Large intestine (tissue), 3 donors: ENCODE measurements around the gene ADH4. TPM values are rescaled to one million over a fixed set of nuclear protein-coding genes. Genes with fewer than 3 reads are reported as not detected.
"Not testable (repeated sequence)": the region's sequence is repeated elsewhere in the genome, so short reads cannot be mapped to it uniquely, and the experiment has no call there.

Source experiments
- DNase-seq, 2 donors: peaks; one replicate each; pipeline versions ENCODE4 v3.0.0 to v3.0.0-alpha.2; 2013
- H3K27ac ChIP-seq: one replicate; pipeline ENCODE4 v1.5.1; 2013; ENCODE audit warnings: low read length
- H3K27me3 ChIP-seq: 2 replicates; pipeline ENCODE4 v1.6.1; 2013; ENCODE audit warnings: low read length; ENCODE audit not compliant: control insufficient read depth, insufficient read depth
- H3K36me3 ChIP-seq: 2 replicates; pipeline ENCODE4 v1.6.1; 2013; ENCODE audit warnings: low read length; ENCODE audit not compliant: control insufficient read depth, insufficient read depth
- H3K4me1 ChIP-seq: one replicate; pipeline ENCODE4 v1.6.1; 2013; ENCODE audit warnings: low read length; ENCODE audit not compliant: control insufficient read depth, insufficient read depth
- H3K4me3 ChIP-seq: one replicate; pipeline ENCODE4 v1.5.1; 2013; ENCODE audit warnings: low read length
- H3K9me3 ChIP-seq: one replicate; pipeline ENCODE4 v1.6.1; 2013; ENCODE audit warnings: mild to moderate bottlenecking, low read depth, low read length, moderate library complexity; ENCODE audit not compliant: control insufficient read depth
- WGBS: methylation state at CpG from one replicate; pipeline ENCODE4 v1.1.5; 2013; ENCODE audit warnings: low lambda C conversion rate; ENCODE audit not compliant: insufficient coverage; 5-methylcytosine and 5-hydroxymethylcytosine counted together
- polyA plus RNA-seq: library from polyadenylated mRNA; unstranded; fragments of 120-200 nt; gene quantifications from one replicate; pipeline ENCODE4 v1.2.1, GENCODE V29; 2013

Gene ADH4
- polyA plus RNA-seq, 1 donor = 14.4 TPM

DNA sequence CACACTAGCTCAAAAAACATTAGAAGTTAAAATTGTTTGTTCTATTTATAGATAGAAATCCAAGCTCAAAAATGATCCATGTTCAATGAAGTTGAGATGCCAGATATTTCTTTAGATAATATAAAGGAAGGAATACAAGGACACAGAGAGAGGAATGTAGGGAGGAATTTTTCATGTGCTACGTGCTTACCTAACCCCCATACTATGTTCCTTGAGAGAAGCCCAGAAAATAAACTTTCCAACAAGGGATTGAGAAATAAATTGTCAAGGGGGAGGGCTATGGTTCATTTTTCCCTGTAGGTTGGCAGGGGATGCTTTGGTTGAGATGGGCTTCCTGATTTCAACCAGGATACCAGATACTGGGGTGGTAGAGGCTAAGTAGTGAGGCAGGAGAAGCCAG lies 39.9 kb downstream of the ADH4 start:
- Histone ChIP-seq H3K27me3 (no peaks in the 10 kb centered on the region), H3K9me3 (no peaks in the 10 kb centered on the region), H3K27ac (no peak overlapping the region), H3K36me3 (no peaks in the 10 kb centered on the region), H3K4me3 (no peak overlapping the region), H3K4me1 (no peaks in the 10 kb centered on the region)
- DNase-seq = no peak
- WGBS = 100% methylated on average over 1 of the region's 1 CpG

DNA sequence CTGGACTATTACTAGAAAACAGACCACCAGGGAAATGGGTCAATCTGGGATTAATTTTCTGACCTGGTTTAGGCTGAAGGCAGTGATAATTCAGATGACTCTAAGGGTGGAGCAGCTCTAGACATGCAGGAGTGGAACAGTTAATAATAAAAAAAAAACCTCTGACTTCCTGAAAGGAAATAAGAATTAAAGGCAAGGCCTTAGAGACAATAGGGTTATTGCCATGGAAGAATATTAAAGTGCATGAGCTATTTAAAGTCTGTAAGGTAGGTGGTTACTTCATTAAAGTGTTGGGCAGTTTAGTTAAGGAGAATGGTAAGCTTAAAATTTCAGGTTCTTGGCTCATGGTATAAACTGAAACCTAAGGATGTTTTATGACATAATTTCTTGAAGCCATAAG lies 40.9 kb downstream of the ADH4 start:
- Histone ChIP-seq H3K27me3 (no peaks in the 10 kb centered on the region), H3K27ac (no peak overlapping the region), H3K9me3 (no peaks in the 10 kb centered on the region), H3K36me3 (no peaks in the 10 kb centered on the region), H3K4me1 (no peaks in the 10 kb centered on the region), H3K4me3 (no peak overlapping the region)
- no peak for DNase-seq

DNA sequence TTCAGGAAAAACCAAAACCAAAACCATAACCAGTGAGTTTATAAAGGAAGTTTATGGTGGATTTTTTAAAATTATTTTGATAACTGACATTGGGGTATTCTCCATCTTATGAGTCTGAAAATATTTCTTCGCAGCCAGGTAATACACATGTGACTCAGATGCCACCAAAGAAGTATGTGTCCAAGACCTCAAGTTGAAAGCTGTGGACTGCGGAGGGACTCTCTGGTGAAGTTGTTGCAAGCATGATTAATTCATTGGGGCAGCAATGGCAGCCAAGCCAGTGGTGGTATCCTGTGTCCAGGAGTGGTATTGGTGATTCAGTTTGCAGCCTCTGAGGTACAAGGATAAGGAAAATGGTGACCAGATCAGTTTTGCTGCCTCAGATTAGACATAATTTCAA lies 41.5 kb downstream of the ADH4 start:
- Histone ChIP-seq H3K4me3 (no peak overlapping the region), H3K4me1 (no peaks in the 10 kb centered on the region)
- no CpG with 5 or more reads among the region's 2 CpGs for whole genome bisulfite sequencing

DNA sequence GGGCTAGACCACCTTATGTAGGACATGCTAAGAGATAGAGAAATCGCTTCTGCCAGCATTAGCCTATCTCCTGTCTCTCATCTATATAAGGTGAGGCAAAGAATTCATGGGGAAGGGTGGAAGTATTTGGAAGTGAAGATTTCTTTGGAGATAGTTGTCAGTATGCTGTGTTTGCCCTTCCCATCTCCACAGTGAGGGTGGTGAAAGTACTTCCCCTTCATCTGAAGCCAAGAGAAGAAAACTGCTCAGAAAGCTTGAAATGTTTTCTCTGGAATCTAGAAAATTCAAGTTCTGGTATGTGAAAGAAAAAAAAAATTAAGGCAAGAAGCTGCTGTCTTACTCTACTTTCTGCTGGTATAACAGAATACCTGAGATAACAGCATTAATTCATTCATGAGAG lies 43.2 kb downstream of the ADH4 start:
- no peak for DNase-seq
- H3K27ac ChIP-seq = no peak overlapping the region
- H3K36me3 ChIP-seq = no peaks in the 10 kb centered on the region
- H3K4me1 ChIP-seq = no peaks in the 10 kb centered on the region
- H3K27me3 ChIP-seq = no peaks in the 10 kb centered on the region
- no peaks in the 10 kb centered on the region for H3K9me3 ChIP-seq
- WGBS = no CpG with 5 or more reads among the region's 1 CpG
- no peak overlapping the region for H3K4me3 ChIP-seq

More for the DNA sequence above, 41.5 kb downstream of the ADH4 start:
- Histone ChIP-seq H3K36me3 (no peaks in the 10 kb centered on the region), H3K27ac (no peak overlapping the region), H3K9me3 (no peaks in the 10 kb centered on the region), H3K27me3 (no peaks in the 10 kb centered on the region)
- no peak for DNase-seq

DNA sequence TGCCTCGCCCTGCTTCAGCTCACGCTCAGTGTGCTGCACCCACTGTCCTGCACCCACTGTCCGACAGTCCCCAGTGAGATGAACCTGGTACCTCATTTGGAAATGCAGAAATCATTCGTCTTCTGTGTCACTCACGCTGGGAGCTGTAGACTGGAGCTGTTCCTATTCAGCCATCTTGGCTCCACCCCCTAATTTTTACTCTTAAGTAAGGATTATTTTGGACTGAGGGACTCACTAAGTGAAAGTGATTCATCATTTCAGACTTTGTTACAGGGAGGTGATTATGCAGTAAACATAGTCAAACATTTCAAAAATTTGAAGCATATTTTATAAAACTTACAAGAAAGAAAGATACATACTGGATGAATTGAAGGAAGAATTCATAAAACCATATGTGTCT lies 44.3 kb downstream of the ADH4 start:
- H3K4me1 ChIP-seq, H3K9me3 ChIP-seq, H3K36me3 ChIP-seq, H3K4me3 ChIP-seq, H3K27me3 ChIP-seq, H3K27ac ChIP-seq, DNase-seq: not testable (repeated sequence)
- no CpG with 5 or more reads among the region's 5 CpGs for WGBS

DNA sequence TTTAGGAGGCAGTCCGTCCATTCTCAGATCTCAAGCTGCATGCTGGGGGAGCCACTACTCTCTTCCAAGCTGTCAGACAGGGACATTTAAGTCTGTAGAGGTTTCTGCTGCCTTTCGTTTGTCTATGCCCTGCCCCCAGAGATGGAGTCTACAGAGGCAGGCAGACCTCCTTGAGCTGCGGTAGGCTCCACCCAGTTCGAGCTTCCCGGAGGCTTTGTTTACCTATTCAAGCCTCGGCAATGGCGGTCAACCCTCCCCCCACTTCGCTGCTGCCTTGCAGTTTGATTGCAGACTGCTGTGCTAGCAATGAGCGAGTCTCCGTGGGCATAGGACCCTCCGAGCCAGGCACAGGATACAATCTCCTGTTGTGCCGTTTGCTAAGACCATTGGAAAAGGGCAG lies 44.8 kb downstream of the ADH4 start:
- H3K27ac ChIP-seq = no peak overlapping the region
- no peak for DNase-seq
- no peaks in the 10 kb centered on the region for H3K27me3 ChIP-seq
- H3K4me1 ChIP-seq = no peaks in the 10 kb centered on the region
- no CpG with 5 or more reads among the region's 12 CpGs for WGBS
- H3K9me3 ChIP-seq = no peaks in the 10 kb centered on the region
- no peak overlapping the region for H3K4me3 ChIP-seq
- H3K36me3 ChIP-seq = no peaks in the 10 kb centered on the region

DNA sequence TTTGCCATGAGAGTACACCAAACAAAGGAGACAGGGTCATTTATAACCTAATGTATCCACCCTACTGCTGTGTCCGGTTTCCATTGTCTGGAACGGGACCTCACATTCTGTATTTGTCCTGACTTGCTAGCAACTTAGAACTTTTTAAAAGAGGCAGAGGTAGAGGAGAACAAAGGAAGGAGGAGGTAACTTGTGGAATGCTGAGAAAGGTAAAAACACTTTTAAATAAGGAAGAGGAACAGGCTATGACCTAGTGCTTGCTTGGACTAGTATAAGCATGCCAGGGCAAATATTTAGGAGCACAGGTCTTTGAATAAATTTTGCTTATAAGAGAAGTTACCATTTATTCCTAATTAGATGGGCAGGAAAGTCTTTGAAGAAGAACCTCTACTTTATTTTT lies 52.3 kb downstream of the ADH4 start:
- H3K27ac ChIP-seq, DNase-seq: not testable (repeated sequence)
- WGBS = no CpG with 5 or more reads among the region's 2 CpGs

DNA sequence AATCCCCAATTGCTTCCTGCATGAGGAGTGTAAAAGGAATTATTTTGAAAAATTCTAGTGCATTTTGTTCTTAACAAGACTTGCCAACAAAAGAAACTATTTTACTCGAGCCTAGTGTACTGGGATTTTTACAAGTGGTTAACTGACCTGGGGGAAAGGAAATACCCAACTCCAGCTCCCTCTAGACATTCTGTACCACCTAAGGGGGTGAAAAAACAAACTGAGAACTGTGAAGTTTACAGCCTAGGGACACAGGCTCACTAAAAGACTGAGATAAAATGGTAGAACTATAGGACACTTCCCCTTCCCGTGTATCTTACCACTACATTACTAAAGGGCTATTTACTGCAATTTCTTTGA lies 52.9 kb downstream of the ADH4 start:
- WGBS = no CpG with 5 or more reads among the region's 2 CpGs

More for the DNA sequence above, 52.3 kb downstream of the ADH4 start:
- not testable (repeated sequence) for H3K27me3 ChIP-seq, H3K4me1 ChIP-seq, H3K4me3 ChIP-seq, H3K9me3 ChIP-seq, H3K36me3 ChIP-seq

DNA sequence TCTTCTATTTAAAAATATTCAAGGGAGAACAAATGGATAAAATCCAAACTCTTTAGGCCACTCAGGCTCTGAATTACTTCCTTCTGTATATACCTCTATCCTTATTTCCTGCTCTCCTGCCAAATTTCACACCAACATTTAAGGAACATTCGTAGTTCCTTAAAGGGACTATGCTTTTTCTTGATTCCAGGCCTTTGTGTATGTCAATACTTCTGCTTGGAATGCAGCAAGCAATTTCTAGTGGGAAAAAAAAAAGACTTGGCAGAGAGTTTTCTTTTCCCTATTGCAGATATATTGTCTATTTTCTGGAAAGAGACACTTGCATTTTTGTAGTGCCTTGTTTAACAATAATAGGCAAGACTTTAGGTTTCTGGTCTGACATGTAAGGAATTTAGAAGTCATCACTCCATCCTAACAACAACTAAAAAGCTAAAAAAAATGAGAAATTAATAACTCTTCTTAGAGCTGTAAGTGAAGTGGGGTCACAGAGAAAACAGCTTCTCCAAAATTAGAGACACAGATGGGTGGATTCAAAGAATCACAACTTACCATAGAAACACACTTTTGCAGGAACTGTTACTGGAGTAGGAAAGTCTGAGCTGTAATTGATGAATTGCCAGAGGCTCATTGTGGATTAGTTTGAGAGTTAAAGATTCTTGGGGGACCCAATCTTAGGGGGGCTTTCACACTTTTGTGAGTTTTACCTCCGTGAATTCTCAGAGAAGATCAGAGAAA lies 53.4 kb downstream of the ADH4 start:
- H3K27me3 ChIP-seq = no peaks in the 10 kb centered on the region
- H3K27ac ChIP-seq = peak overlapping the region; percentile 12
- no peaks in the 10 kb centered on the region for H3K36me3 ChIP-seq
- no peak overlapping the region for H3K4me3 ChIP-seq
- no CpG with 5 or more reads among the region's 2 CpGs for WGBS
- DNase-seq = peak in 1 of 2 donors; percentile 11
- peaks cover 9% of the 10 kb centered on the region for H3K4me1 ChIP-seq
- H3K9me3 ChIP-seq = no peaks in the 10 kb centered on the region

More for the DNA sequence above, 52.9 kb downstream of the ADH4 start:
- Histone ChIP-seq H3K4me1 (peaks cover 7% of the 10 kb centered on the region), H3K9me3 (no peaks in the 10 kb centered on the region), H3K27ac (peak overlapping the region; percentile 12), H3K27me3 (no peaks in the 10 kb centered on the region), H3K36me3 (no peaks in the 10 kb centered on the region), H3K4me3 (no peak overlapping the region)
- no peak for DNase-seq

DNA sequence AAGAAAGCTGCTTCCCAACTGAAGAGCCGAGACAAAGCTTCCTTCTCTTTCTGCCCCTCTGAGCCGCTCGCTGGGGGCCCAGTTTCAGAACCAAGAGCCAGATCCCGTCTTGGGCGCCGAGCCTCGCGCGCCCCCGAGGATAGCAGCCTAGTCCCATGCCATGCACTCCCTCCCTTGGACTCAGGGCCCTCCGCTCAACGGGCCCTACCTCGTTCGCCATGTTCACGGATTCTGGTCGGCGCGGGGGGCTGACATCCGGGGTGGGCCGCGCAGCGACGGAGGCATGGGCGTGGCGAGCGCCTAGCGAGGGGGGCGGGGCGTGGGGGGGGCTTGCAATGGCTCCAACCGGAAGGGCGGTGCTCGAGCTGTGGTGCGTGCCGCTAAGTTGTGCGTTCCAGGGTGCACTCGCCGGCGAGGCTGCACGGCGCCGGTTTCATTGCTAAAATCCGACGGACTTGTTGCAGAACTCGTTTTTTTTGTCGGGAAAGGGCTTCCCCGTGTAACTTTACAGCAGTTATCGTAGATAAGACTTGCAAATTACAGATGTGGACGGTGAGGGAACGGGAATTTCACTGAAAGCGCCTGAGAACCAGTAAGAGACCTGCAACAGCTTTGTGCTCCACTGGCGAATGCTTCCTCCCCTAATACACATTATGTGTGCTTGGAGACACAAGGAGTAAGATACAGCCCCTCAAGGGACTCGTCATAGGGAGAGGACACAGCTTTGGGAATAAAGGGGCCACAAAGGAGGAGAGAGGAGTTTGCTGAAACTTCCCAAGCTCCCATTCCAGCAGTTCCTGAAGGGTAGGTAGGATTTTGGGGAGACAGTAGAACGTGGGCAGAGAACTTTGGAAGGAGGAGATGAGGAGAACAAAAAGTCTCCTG lies 55.4 kb downstream of the ADH4 start, which contains the start of gene ADH5:
Gene ADH5 (minus strand): TSS at position 308 of the 885 bp plus-strand sequence. CDS start 88 bp downstream, at position 220.
- peak within 1 kb of the TSS; percentile 95 for H3K27ac ChIP-seq
- no peaks in the 10 kb centered on the region for H3K27me3 ChIP-seq
- H3K4me3 ChIP-seq = peak within 1 kb of the TSS; percentile 80
- DNase-seq = peak; percentile 84 to 93
- no CpG with 5 or more reads among the region's 53 CpGs for WGBS
- H3K9me3 ChIP-seq = no peaks in the 10 kb centered on the region
- peaks cover 13% of the 10 kb centered on the region for H3K4me1 ChIP-seq
- H3K36me3 ChIP-seq = peaks cover 17% of the 10 kb centered on the region
